RWPE1 (cell line): ENCODE results near the gene MUC22.
A peak's percentile ranks its signal among the peaks of the same experiment; 100 is the strongest.
"Not testable (repeated sequence)": the region's sequence is repeated elsewhere in the genome, so short reads cannot be mapped to it uniquely, and the experiment has no call there.

ENCODE experiments used
- CTCF ChIA-PET: fragments of 350-600 bp; sonication (Branson Sonifier 250); formaldehyde crosslinking; extraction: SDS; loops from one replicate; lab custom pipeline; 2021; lab: Yijun Ruan, JAX
- POLR2A ChIA-PET: fragments of 400-600 bp; formaldehyde crosslinking; extraction: SDS; loops from one replicate; lab custom pipeline; 2020; ENCODE audit warnings: antibody characterized with exemption; ENCODE audit not compliant: low non-redundant PET; lab: Yijun Ruan, JAX
- DNase-seq: peaks from one replicate; pipeline ENCODE4 v3.0.0; 2012; ENCODE audit warnings: low spot score
- H3K27ac ChIP-seq: fragments of 450-650 bp; 2 replicates; pipeline ENCODE4 v1.5.1; 2017
- TF ChIP-seq, protein P1 (sequence below): fragments of 450-650 bp; conservative IDR thresholded peaks from 2 replicates; pipeline ENCODE4 v1.5.1; 2017; ENCODE audit warnings: low read depth, mild to moderate bottlenecking

MUC22 gene

DNA sequence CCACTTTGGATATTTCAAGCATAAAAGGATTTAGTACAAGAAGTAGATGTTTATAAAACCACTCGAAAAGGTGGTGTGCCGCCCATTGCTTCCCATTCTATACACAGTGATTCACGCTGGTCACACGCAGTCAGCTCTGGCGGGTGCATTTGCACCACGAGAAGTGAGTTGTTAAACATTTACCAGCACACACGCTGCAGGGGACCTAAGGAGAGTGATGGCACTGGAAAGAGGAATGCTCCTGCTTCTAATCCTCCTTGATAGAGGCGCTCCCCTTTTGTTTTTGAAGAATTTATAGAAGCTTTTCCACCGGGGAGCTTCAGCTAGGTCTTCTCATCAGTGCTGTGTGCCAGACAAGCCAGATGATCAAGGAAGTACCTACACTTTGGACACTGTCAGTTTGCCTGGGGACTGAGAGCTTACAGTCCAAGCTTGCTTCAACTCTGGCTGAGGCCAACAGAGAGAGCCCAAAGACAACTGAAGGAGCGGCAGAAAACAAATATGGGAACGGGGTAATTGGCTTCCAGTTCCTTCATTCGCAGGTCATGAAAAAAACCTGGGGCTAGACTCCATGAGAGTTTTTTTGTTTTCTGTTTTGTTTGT is 31.2 kb downstream of the MUC22 start:
- no peak overlapping the region for H3K27ac ChIP-seq
- POLR2A ChIA-PET = no interaction called here
- CTCF ChIA-PET = interaction anchor here (0.7 to 0.9 kb wide), 3 partner anchors 12 to 729 kb away, joined by 3 to 5 read pairs (median 3); no protein-coding TSS in a partner anchor
- no peak for DNase-seq
- TF ChIP-seq, protein P1, sequence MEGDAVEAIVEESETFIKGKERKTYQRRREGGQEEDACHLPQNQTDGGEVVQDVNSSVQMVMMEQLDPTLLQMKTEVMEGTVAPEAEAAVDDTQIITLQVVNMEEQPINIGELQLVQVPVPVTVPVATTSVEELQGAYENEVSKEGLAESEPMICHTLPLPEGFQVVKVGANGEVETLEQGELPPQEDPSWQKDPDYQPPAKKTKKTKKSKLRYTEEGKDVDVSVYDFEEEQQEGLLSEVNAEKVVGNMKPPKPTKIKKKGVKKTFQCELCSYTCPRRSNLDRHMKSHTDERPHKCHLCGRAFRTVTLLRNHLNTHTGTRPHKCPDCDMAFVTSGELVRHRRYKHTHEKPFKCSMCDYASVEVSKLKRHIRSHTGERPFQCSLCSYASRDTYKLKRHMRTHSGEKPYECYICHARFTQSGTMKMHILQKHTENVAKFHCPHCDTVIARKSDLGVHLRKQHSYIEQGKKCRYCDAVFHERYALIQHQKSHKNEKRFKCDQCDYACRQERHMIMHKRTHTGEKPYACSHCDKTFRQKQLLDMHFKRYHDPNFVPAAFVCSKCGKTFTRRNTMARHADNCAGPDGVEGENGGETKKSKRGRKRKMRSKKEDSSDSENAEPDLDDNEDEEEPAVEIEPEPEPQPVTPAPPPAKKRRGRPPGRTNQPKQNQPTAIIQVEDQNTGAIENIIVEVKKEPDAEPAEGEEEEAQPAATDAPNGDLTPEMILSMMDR = no peak

DNA sequence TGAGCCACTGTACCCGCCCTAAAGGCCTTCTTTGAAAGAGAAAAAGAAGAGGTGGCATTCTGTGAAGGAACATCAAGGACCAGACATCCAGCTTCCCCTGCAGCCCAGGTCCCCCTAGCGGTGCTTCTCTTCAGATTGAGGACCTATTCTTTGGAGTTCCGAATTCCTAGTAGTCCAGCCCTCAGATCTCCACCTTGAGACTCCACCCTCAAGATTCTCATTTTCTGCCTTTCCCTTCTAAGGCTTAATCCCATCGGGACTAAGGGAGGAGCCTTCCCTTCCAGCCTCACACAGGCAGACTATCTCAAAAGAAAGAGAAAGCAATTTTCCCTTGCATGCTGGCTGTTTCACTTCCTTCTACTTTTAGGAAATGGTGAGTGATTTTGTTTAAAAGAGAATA is 32.5 kb downstream of the MUC22 start:
- POLR2A ChIA-PET = interaction anchor here (0.5 kb wide), 1 partner anchor 87 kb away, joined by 3 read pairs; no protein-coding TSS in a partner anchor
- CTCF ChIA-PET = interaction anchor here (1.0 kb wide), 1 partner anchor 28 kb away, joined by 3 read pairs; no protein-coding TSS in a partner anchor
- DNase-seq = peak; percentile 41
- H3K27ac ChIP-seq = no peak overlapping the region
- TF ChIP-seq, protein P1 = no peak

DNA sequence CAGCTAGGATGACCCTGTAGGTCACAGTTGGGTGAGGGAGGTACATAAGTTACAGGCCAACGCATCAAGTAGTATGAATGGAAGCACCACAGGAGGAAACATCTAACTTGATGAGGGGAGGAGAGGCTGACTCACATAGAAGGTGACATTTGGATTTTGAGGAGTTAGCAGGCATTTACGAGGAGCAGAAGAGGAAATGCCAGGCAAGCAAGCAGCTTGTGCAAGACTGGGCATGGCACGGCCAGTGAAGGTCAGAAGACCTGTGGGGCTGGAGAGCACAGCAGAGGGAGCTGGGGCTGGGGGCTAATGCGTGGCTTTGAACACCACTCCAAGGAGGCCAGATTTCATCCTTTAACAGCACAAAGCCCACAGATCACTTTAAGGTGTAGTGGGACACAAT is 37.8 kb downstream of the MUC22 start:
- H3K27ac ChIP-seq = peak overlapping the region; percentile 36; the same call in 1 of the 2 replicates
- TF ChIP-seq, protein P1 = no peak
- POLR2A ChIA-PET = no interaction called here
- DNase-seq = no peak
- CTCF ChIA-PET = no interaction called here

DNA sequence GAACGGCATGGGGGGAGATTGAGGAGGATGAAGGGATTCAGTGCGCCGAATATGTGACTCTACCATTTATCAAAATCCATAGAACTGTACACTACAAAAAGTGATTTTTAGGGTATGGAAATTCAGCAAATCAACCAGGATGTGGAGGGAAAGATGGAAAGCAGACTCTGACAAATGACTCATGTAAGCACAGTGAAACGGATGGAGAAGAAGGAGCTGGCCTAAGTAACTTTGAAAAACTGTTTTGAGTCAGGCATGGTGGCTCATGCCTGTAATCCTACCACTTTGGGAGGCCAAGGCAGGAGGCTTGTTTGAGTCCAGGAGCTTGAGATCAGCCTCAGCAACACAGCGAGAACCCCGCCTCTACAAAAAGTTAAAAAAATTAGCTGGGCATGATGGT is 39.2 kb downstream of the MUC22 start:
- ChIA-PET POLR2A (no interaction called here), CTCF (interaction anchor here (0.5 to 0.8 kb wide), 3 partner anchors 34 to 319 kb away, joined by 3 to 4 read pairs (median 4); no protein-coding TSS in a partner anchor)
- DNase-seq = no peak
- TF ChIP-seq, protein P1 = no peak
- no peak overlapping the region for H3K27ac ChIP-seq

DNA sequence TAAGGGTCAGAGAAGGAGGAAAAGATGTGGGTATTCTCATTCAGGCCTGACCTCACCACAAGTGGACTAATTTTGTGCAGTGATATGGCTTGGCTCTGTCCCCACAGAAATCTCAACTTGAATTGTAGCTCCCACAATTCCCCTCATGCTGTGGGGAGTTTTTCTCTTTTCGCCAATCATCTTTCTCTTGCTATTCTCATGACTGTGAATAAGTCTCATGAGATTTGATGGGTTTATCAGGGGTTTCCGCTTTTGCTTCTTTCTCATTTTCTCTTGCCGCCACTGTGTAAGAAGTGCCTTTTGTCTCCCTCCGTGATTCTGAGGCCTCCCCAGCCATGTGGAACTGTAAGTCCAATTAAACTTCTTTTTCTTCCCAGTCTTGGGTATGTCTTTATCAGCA is 42.9 kb downstream of the MUC22 start:
- DNase-seq, POLR2A ChIA-PET, H3K27ac ChIP-seq: not testable (repeated sequence)
- CTCF ChIA-PET = interaction anchor here (0.5 kb wide), 1 partner anchor 340 kb away, joined by 3 read pairs; no protein-coding TSS in a partner anchor

DNA sequence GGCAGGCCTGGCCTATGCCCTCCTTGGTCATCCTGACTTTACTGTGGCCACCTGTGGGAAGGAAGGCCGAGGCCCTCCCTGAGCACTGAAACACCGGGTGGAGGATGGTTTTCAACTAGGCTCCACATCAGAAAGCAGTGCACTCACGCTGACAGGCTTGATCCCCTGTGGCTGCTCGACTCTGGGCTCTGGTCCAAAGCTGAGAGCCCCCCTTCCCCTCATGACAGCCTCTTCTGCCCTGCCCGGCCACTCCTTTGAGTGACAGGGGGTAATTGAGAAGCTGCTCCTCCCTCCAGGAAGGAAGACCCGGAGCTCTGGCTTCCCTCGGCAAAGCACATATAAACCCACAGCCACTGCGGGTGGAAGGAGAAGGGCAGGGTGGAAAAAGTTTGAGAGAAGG is 43.6 kb downstream of the MUC22 start:
- TF ChIP-seq, protein P1 = no peak
- no peak for DNase-seq
- ChIA-PET POLR2A (no interaction called here), CTCF (interaction anchor here (0.5 kb wide), 1 partner anchor 12 kb away, joined by 3 read pairs; no protein-coding TSS in a partner anchor)
- H3K27ac ChIP-seq = no peak overlapping the region

DNA sequence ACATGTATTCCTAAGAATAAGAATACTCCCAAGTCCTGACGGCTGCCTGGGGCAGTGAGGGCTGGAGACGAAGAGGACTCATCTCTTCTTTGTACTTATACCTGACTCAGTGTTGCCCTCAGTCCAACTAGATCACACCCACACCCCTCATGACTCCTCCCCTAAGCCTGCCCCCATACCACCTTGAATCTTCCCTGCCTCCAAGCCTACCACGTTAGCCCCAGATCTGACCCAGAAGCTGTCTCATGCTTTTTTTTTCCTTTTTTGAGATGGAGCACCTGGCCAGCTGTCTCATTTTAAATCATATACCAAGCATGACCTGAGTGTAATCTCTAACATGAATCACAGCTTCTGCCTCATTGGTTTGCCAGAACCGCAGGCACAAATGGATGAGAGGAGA is 45.2 kb downstream of the MUC22 start:
- POLR2A ChIA-PET = no interaction called here
- H3K27ac ChIP-seq = no peak overlapping the region
- peak; percentile 65 for DNase-seq
- TF ChIP-seq, protein P1 = no peak
- CTCF ChIA-PET = interaction anchor here (0.6 kb wide), 1 partner anchor 25 kb away, joined by 3 read pairs; no protein-coding TSS in a partner anchor
